HG03108 (cell line): ENCODE results near the gene CACNA1A.
"Not testable (repeated sequence)": the region's sequence is repeated elsewhere in the genome, so short reads cannot be mapped to it uniquely, and the experiment has no call there.

ENCODE experiments used
- ATAC-seq: cut with Tn5 transposase; IDR thresholded peaks from one replicate; pipeline ENCODE4 v1.9.1; 2021; ENCODE audit warnings: moderate library complexity; ENCODE audit not compliant: unreplicated experiment

CACNA1A gene

GRCh38 chr19:13427273-13428051, 78.8 kb downstream of the CACNA1A start:
- no peak for ATAC-seq

GRCh38 chr19:13425875-13426274, 80.4 kb downstream of the CACNA1A start:
- ATAC-seq: not testable (repeated sequence)

GRCh38 chr19:13425151-13425550, 81.1 kb downstream of the CACNA1A start:
- ATAC-seq: no peak

GRCh38 chr19:13420780-13421179, 85.5 kb downstream of the CACNA1A start:
- ATAC-seq: no peak

- no peak for ATAC-seq
Observed at GRCh38 chr19:13417054-13417453, 89.2 kb downstream of the CACNA1A start.

- no peak for ATAC-seq
Observed at GRCh38 chr19:13411899-13412298, 94.4 kb downstream of the CACNA1A start.

- no peak for ATAC-seq
Observed at GRCh38 chr19:13410946-13411345, 95.3 kb downstream of the CACNA1A start.

- no peak for ATAC-seq
Observed at GRCh38 chr19:13408889-13409518, 97.3 kb downstream of the CACNA1A start.

GRCh38 chr19:13404236-13404635, 102.0 kb downstream of the CACNA1A start:
- ATAC-seq: no peak

- no peak for ATAC-seq
Observed at GRCh38 chr19:13401388-13401787, 104.9 kb downstream of the CACNA1A start.

- ATAC-seq: no peak
Observed at GRCh38 chr19:13400296-13400695, 106.0 kb downstream of the CACNA1A start.

GRCh38 chr19:13399746-13400145, 106.5 kb downstream of the CACNA1A start:
- ATAC-seq: no peak

GRCh38 chr19:13398780-13399726, 107.2 kb downstream of the CACNA1A start:
- no peak for ATAC-seq

- no peak for ATAC-seq
Observed at GRCh38 chr19:13398182-13398581, 108.1 kb downstream of the CACNA1A start.

- ATAC-seq: no peak
Observed at GRCh38 chr19:13396250-13397080, 109.8 kb downstream of the CACNA1A start.

- no peak for ATAC-seq
Observed at GRCh38 chr19:13382633-13382938, 123.7 kb downstream of the CACNA1A start.

- ATAC-seq: no peak
Observed at GRCh38 chr19:13381827-13382632, 124.2 kb downstream of the CACNA1A start.

- no peak for ATAC-seq
Observed at GRCh38 chr19:13376537-13376936, 129.7 kb downstream of the CACNA1A start.

- ATAC-seq: no peak
Observed at GRCh38 chr19:13373599-13373998, 132.7 kb downstream of the CACNA1A start.

GRCh38 chr19:13370948-13371347, 135.3 kb downstream of the CACNA1A start:
- no peak for ATAC-seq
